ENCODE data around the gene PCBP3.

The PCBP3 gene

DNA sequence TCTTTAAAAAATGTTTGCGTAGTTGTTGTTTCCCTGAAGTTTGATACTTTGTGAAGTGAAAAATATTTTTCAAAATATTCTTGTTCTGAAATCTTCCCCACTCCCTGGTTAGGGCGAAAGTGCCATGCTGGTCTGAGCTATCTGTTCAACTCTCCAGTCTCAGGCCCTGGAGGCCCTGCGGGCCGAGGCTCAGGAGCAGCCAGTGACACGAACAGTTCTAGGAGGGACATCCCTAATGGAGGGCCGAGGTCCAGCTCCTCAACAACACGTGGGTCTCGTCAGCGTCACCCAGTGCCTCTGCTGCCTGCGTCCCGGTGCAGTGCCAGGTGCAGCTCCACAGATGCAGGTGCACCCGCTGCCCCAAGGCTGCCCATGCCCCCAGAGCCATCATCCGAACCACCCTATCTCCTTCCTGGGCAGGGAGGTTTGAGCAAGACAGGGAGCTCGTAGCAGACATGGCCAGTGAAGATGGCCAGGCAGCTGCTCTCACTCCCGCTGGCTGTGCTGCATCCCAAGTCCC, 268.3 kb downstream of the PCBP3 start:
- DNase-seq (ENCODE audit: low read depth) = no peak

GRCh38 chr21:45912611-45913417, 269.3 kb downstream of the PCBP3 start:
- DNase-seq (ENCODE audit: low read depth) = no peak

DNA sequence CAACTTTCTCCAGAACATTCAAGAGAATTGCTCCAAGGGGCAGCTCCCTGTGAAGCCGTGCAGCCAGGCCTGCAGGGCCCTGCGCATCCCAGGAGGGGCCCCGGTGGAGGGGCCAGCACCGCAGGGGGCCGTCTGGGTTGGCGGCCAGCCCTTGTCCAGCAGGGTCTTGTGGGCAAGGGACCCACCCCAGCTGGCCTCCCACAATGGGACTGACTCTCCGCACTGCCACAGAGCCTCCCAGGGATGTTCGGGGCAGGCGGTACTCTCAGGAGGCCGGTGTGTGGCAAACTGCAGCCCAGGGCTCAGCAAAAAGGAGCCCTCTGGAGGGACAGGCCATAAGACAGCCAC, 269.9 kb downstream of the PCBP3 start:
- DNase-seq (ENCODE audit: low read depth) = no peak

DNA sequence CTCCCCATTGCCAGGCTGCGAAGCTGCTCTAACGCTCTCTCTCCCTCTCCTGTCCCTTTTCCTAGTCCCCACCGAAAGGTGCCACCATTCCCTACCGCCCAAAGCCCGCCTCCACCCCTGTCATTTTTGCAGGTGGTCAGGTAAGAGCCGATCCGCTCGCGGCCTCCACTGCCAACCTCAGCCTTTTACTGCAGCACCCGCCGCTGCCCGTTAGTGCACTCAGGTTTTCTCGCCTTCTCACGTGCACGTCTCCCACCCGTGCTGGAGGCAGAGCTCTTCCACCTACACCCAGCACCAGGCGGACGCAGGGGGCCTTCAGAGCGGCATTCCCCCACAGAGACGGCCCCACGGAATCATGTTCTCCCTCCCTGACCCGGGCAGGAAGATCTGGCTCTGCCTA, 270.4 kb downstream of the PCBP3 start:
- no peak for DNase-seq (ENCODE audit: low read depth)

DNA sequence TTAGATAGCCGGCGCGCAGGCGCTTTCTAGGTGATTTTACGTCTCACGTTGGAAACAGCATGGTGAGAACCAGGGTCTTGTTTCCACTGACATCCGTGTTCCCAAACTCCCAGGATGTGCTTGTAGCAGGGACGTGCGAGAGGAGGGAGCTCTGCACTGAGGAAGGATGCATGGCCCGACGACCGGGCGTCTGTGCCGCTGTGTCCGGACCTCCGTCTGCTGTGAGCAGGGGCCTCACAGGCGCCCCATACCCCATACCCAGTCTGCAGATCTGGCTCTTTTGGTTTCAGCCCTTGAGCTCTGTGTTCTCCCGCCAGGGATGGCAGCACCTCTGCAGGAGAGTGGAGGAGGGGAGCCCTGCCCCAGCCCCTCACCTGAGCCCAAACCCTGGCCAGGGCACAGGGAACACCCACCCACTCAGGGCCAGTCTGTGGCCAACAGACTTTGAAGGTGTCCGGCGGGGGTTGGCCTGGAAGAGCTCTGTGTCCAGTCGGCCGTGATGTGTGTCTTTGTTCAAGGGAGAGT, 270.9 kb downstream of the PCBP3 start:
- DNase-seq (ENCODE audit: low read depth) = no peak

DNA sequence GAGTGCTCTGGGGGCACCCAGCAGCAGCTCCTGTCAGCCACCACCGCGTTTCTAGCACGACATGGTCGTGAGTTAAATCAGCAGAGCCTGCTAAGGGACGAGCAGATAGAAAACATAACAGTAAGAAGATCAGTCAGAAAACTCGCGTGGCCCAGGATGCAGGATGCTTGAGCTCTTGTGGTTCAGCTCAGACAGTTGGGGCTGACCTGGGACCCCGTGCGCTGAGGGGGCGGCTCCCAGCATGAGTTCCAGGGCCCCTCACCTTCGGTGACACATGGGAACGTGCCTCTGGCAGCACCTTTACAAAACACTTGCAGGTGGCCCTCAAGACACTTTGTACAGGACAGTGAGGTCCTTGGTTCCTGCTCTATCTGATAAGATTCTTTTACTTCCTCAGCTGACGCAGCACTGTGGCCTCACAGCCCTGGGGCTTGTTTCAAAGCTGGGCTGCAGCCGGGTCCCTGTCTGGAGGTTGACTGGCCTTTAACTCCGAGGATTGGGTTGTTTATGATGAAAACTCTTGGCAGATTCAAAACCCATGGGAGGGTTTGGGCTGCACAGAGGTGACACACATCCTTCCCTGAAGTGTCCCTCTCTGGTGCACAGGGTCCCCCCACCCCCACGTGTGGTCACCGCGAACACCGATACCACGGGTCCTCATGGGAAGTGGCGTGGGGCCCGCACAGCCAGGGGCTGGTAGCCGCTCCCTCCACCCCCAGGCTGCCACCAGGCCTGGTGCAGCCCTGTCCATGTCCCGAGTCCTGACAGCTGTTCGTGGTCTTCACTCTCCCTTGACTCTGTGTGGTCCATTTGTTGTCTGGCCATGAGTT, 272.7 kb downstream of the PCBP3 start:
- no peak for DNase-seq (ENCODE audit: low read depth)

DNA sequence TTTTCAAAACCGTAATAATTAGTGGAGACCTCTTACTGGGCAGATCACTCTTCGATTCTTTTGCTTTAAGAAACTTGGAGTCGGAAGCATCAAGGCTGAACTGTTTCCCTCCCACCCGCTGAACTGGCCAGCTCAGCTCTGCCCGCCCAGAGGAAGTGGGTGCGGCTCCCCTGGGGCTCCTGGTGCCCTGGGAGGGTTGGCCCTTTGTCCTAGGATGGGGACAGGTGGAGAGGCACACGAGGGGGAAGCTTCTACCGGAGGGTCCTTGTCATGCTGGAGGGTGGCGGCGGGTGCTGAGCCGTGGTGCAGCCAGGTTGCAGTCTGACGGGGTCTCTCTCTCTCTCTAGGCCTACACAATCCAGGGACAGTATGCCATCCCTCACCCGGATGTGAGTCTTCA, 273.7 kb downstream of the PCBP3 start:
- DNase-seq (ENCODE audit: low read depth) = no peak

DNA sequence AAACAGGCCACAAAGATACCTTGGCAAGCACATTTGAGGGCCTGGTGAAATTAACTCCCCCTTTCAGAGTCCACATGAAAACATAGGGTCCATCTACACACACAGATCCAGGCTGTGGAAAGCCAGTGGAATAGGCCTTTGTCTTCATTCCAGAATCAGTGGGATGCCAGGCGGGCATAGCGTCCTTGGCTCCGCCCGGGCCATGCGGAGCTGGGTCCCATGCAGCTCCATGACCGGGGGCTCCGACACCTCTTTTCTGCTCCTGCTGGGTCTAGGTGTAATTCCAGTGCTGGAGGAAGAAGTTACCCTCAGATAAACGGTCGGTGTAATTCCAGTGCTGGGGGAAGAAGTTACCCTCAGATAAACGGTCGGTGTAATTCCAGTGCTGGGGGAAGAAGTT, 274.5 kb downstream of the PCBP3 start:
- no peak for DNase-seq (ENCODE audit: low read depth)

- DNase-seq (ENCODE audit: low read depth) = no peak
Observed at GRCh38 chr21:45918835-45919447, 275.4 kb downstream of the PCBP3 start.

GRCh38 chr21:45919593-45919992, 276.1 kb downstream of the PCBP3 start:
- DNase-seq (ENCODE audit: low read depth) = no peak

DNA sequence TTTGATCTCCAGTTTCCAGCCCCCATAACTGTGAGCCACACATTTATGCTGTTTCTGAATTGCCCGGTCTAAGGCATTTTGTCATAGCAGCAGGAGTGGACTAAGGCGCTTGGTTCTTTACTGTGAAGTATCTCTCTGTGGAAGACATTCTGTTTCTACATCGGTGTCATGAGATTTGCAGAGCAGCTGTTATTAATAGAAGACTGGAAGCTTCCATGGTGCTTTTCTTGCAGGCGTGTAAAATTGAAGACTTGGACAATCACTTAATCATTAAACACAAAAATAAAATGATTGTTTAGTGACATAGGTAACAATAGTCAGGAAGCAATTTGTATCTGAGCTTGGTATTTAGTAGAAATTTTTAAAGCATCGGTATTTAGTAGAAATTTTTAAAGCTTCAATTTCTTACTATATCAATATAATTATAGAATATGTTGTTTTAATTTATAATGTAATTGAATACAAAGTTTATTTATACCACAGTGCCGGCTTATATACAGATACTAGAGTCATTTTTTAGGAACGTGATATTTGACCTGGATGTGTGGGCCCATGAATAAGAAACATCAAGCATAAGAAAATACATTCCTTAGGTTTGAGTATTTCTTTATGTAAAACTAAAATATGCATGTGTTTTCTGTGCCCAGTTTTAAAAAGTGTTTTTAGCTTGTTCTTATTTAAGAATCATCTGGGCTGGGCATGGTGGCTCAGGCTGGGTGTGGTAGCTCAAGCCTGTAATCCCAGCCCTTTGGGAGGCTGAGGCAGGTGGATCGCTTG, 277.5 kb downstream of the PCBP3 start:
- no peak for DNase-seq (ENCODE audit: low read depth)

- no peak for DNase-seq (ENCODE audit: low read depth)
Observed at GRCh38 chr21:45921917-45922316, 278.4 kb downstream of the PCBP3 start.

GRCh38 chr21:45922648-45923047, 279.1 kb downstream of the PCBP3 start:
- no peak for DNase-seq (ENCODE audit: low read depth)

GRCh38 chr21:45923146-45923545, 279.6 kb downstream of the PCBP3 start:
- peak; percentile 24 for DNase-seq (ENCODE audit: low read depth)

DNA sequence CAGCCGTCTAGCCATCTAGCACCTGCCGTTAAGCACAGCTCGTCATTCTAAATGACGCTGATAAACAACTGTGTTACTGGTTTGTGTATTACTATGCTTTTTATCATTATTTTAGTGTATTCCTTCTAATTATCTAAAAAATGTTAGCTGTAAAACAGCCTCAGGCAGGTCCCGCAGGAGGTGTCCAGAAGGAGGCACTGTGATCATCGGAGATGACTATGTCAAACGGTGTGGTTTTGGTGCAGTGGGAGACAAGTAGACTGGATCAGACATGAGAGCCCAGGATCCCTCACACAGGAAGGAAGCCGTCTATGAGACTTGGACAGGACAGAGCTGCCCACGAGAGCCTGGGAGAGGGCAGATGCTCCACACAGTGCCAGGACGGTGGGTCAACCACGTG, 282.8 kb downstream of the PCBP3 start:
- DNase-seq (ENCODE audit: low read depth) = no peak

DNA sequence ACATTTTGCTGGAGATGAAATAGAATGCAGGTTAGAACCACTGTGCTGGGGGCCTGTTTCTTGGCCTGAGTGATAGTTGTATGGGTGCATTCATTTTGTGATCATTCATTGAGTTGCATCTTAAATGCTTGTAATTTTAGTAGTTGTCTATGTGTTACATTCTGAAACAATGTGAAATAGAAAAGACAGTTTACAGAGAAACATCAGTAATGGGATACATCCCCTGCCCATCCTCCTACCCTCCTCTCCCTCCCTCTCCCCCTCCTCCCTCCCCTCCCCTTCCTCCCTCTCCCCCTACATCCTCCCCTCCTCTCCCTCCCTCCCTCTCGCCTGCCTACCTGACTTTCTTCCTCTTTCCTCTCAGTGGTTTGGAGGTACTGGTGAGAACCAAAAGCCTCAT, 283.5 kb downstream of the PCBP3 start:
- DNase-seq (ENCODE audit: low read depth) = no peak

GRCh38 chr21:45927851-45928850, 284.6 kb downstream of the PCBP3 start:
- DNase-seq (ENCODE audit: low read depth) = no peak

- DNase-seq (ENCODE audit: low read depth) = no peak
Observed at GRCh38 chr21:45929449-45929848, 285.9 kb downstream of the PCBP3 start.

- DNase-seq (ENCODE audit: low read depth) = no peak
Observed at GRCh38 chr21:45930231-45930760, 286.8 kb downstream of the PCBP3 start.

GRCh38 chr21:45930792-45931191, 287.3 kb downstream of the PCBP3 start:
- DNase-seq (ENCODE audit: low read depth) = no peak
